ENCODE measurements around the gene CDYL2. TPM values are rescaled to one million over a fixed set of nuclear protein-coding genes. Genes with fewer than 3 reads are reported as not detected.

Gene CDYL2, protein sequence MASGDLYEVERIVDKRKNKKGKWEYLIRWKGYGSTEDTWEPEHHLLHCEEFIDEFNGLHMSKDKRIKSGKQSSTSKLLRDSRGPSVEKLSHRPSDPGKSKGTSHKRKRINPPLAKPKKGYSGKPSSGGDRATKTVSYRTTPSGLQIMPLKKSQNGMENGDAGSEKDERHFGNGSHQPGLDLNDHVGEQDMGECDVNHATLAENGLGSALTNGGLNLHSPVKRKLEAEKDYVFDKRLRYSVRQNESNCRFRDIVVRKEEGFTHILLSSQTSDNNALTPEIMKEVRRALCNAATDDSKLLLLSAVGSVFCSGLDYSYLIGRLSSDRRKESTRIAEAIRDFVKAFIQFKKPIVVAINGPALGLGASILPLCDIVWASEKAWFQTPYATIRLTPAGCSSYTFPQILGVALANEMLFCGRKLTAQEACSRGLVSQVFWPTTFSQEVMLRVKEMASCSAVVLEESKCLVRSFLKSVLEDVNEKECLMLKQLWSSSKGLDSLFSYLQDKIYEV
- polyA plus RNA-seq, result 2.6 and 4.1 TPM in 2 replicates
- 12.2 and 13.2 TPM in 2 replicates for polyA minus RNA-seq

DNA sequence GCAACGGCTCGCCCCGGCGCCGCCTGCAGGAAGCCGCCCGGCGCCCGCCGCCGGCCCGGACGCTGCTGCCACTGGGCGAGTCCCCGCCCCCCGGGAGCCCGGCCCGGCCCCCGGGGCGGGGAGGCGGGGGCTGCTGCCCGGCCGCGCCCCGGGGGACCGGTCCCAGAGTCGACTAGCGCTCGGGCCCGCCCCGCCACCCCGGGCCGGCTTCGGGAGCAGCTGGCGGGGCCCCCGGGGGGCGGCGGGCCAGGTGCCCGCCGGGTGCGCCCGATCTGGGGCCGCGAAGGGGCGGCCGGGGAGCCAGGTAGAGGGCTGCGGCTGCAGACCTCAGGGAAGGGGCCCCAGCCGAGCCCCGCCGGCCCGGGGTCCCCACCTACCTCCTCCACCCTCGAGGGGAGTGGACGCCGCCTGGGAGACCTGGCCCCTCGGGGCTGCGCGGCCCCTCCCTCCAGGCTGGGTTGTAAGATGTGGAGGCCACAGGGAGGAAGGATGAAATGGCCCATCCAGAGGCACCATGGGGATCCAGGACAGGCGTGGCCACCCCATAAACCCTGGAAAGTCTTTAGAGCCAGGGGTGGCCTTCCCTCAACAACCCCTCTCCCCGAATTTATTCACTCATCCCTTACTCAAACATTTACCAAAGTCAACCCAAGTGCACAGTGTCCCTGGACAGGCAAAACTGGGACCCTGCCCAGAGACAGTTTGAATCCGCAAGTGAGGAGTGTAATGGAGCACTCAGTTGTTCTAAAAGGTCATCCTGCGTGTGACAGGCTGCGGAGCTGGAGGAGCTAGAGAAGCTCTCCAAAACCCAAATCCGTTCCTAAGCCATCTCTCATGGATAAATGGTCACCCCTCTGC is at the start of gene CDYL2:
CDYL2 (minus strand) TSS at position 73 of the 858 bp plus-strand sequence. CDS start 425 bp downstream, outside the sequence.
- Histone ChIP-seq H2AFZ (ENCODE audit: low read depth, low read length) (no peak within 1 kb of the TSS), H3K9ac (ENCODE audit: low read length) (peak within 1 kb of the TSS; percentile 39)

DNA sequence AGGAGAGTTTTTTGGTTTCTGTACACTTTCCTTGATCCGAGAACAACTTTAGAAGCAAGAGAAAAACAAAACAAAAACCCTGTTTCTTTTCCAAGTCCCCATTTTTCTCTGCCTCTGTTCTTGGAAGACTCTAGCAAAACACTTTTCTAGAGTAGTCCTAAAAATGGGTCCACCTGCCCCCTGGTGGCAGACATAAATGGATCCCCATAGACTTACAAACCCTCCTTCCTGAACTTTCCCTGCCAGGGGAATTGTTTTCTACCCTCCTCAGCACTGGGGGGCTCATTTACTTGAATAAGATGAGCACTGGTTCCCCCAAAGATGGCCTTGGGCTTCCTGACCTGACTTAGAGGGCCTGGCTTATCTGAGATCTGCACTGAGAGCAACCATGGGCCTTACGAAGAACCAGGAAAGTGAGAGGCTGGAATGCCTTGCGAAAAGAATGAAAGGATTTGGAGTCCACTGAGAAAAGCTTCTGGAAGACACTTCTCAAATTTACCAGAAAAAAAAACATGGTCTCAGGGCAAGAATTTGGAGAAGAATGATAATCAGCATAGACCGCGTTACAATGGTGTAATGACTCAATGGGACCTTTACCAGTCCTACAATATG is 48.0 kb upstream of the CDYL2 start:
- no peaks in the 10 kb centered on the region for H3K9me3 ChIP-seq (ENCODE audit: low read length)
- H3F3A ChIP-seq (ENCODE audit: insufficient read depth, low read length, poor library complexity, severe bottlenecking), result no peaks in the 10 kb centered on the region
- no peaks in the 10 kb centered on the region for H3K9me2 ChIP-seq (ENCODE audit: insufficient read depth, low read length)
- H3K79me2 ChIP-seq (replicated peaks; ENCODE audit: insufficient read depth, low read length), result no peaks in the 10 kb centered on the region
- H2AFZ ChIP-seq (ENCODE audit: low read depth, low read length), result no peak overlapping the region
- H3K9ac ChIP-seq (ENCODE audit: low read length), result no peak overlapping the region
- H3K27me3 ChIP-seq (ENCODE audit: insufficient read depth, low read depth, low read length), result no peaks in the 10 kb centered on the region
- no peaks in the 10 kb centered on the region for H4K20me1 ChIP-seq (ENCODE audit: insufficient read depth)
- TF ChIP-seq, protein P1, sequence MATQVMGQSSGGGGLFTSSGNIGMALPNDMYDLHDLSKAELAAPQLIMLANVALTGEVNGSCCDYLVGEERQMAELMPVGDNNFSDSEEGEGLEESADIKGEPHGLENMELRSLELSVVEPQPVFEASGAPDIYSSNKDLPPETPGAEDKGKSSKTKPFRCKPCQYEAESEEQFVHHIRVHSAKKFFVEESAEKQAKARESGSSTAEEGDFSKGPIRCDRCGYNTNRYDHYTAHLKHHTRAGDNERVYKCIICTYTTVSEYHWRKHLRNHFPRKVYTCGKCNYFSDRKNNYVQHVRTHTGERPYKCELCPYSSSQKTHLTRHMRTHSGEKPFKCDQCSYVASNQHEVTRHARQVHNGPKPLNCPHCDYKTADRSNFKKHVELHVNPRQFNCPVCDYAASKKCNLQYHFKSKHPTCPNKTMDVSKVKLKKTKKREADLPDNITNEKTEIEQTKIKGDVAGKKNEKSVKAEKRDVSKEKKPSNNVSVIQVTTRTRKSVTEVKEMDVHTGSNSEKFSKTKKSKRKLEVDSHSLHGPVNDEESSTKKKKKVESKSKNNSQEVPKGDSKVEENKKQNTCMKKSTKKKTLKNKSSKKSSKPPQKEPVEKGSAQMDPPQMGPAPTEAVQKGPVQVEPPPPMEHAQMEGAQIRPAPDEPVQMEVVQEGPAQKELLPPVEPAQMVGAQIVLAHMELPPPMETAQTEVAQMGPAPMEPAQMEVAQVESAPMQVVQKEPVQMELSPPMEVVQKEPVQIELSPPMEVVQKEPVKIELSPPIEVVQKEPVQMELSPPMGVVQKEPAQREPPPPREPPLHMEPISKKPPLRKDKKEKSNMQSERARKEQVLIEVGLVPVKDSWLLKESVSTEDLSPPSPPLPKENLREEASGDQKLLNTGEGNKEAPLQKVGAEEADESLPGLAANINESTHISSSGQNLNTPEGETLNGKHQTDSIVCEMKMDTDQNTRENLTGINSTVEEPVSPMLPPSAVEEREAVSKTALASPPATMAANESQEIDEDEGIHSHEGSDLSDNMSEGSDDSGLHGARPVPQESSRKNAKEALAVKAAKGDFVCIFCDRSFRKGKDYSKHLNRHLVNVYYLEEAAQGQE (IDR thresholded peaks at IDR 0.05; ENCODE audit: borderline replicate concordance), result no peak
- TF ChIP-seq POLR2AphosphoS5 (IDR thresholded peaks at IDR 0.05) (no peak), MXI1 (conservative IDR thresholded peaks at IDR 0.05; ENCODE audit: poor library complexity, severe bottlenecking) (no peak), RAD21 (conservative IDR thresholded peaks at IDR 0.05) (no peak), EZH2 (IDR thresholded peaks at IDR 0.05; ENCODE audit: borderline replicate concordance, insufficient read depth, low read length, poor library complexity, severe bottlenecking) (no peak), SMC3 (conservative IDR thresholded peaks at IDR 0.05; ENCODE audit: poor library complexity) (no peak), TAF1 (IDR thresholded peaks at IDR 0.05; ENCODE audit: low read depth) (no peak), EP300 (conservative IDR thresholded peaks at IDR 0.05; ENCODE audit: poor library complexity, severe bottlenecking) (no peak)
- TF ChIP-seq, protein P2, sequence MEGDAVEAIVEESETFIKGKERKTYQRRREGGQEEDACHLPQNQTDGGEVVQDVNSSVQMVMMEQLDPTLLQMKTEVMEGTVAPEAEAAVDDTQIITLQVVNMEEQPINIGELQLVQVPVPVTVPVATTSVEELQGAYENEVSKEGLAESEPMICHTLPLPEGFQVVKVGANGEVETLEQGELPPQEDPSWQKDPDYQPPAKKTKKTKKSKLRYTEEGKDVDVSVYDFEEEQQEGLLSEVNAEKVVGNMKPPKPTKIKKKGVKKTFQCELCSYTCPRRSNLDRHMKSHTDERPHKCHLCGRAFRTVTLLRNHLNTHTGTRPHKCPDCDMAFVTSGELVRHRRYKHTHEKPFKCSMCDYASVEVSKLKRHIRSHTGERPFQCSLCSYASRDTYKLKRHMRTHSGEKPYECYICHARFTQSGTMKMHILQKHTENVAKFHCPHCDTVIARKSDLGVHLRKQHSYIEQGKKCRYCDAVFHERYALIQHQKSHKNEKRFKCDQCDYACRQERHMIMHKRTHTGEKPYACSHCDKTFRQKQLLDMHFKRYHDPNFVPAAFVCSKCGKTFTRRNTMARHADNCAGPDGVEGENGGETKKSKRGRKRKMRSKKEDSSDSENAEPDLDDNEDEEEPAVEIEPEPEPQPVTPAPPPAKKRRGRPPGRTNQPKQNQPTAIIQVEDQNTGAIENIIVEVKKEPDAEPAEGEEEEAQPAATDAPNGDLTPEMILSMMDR (IDR thresholded peaks at IDR 0.05; ENCODE audit: poor library complexity, severe bottlenecking), result no peak
- no peaks in the 10 kb centered on the region for H3K36me3 ChIP-seq (ENCODE audit: insufficient read depth, low read length)
- H3K27ac ChIP-seq (ENCODE audit: low read length), result no peak overlapping the region
- no peak overlapping the region for H3K4me2 ChIP-seq (ENCODE audit: low read length)
- no peak overlapping the region for H3K4me3 ChIP-seq (ENCODE audit: low read length)

More for the DNA sequence above, at the start of gene CDYL2:
- no peaks in the 10 kb centered on the region for H3K9me3 ChIP-seq (ENCODE audit: low read length)
- peaks cover 5% of the 10 kb centered on the region for H3K27me3 ChIP-seq (ENCODE audit: insufficient read depth, low read depth, low read length)
- H3K79me2 ChIP-seq (replicated peaks; ENCODE audit: insufficient read depth, low read length), result no peaks in the 10 kb centered on the region
- H3K9me2 ChIP-seq (ENCODE audit: insufficient read depth, low read length), result no peaks in the 10 kb centered on the region
- H3K27ac ChIP-seq (ENCODE audit: low read length), result no peak within 1 kb of the TSS
- no peaks in the 10 kb centered on the region for H4K20me1 ChIP-seq (ENCODE audit: insufficient read depth)
- TF ChIP-seq MXI1 (conservative IDR thresholded peaks at IDR 0.05; ENCODE audit: poor library complexity, severe bottlenecking) (no peak), EZH2 (IDR thresholded peaks at IDR 0.05; ENCODE audit: borderline replicate concordance, insufficient read depth, low read length, poor library complexity, severe bottlenecking) (no peak), TAF1 (IDR thresholded peaks at IDR 0.05; ENCODE audit: low read depth) (peak; percentile 10), SMC3 (conservative IDR thresholded peaks at IDR 0.05; ENCODE audit: poor library complexity) (no peak), POLR2AphosphoS5 (IDR thresholded peaks at IDR 0.05) (no peak)
- no peaks in the 10 kb centered on the region for H3F3A ChIP-seq (ENCODE audit: insufficient read depth, low read length, poor library complexity, severe bottlenecking)
- H3K4me3 ChIP-seq (ENCODE audit: low read length), result peak within 1 kb of the TSS; percentile 67
- no peaks in the 10 kb centered on the region for H3K36me3 ChIP-seq (ENCODE audit: insufficient read depth, low read length)
- no peak within 1 kb of the TSS for H3K4me2 ChIP-seq (ENCODE audit: low read length)
